OCI-LY1 (cell line): Measurements from ENCODE around the gene PABPC3.

Experiments used
- H2AFZ ChIP-seq: fragments of 200-600 bp; sonication (generic), shearing (Covaris generic); 2 replicates; pipeline ENCODE4 v1.6.0; 2014; ENCODE audit warnings: antibody characterized with exemption, mild to moderate bottlenecking, low read length
- H3F3A ChIP-seq: fragments of 200-600 bp; sonication (generic), shearing (Covaris generic); 2 replicates; pipeline ENCODE4 v1.6.0; 2014; ENCODE audit warnings: mild to moderate bottlenecking, antibody characterized with exemption, low read length, moderate library complexity; ENCODE audit not compliant: insufficient read depth
- H3K27ac ChIP-seq: fragments of 200-600 bp; sonication (generic); 2 replicates; pipeline ENCODE4 v1.5.1; 2014; ENCODE audit warnings: low read length, mixed run types, mild to moderate bottlenecking, low read depth; ENCODE audit not compliant: poor library complexity, severe bottlenecking
- H3K27me3 ChIP-seq: fragments of 200-600 bp; sonication (generic); 2 replicates; pipeline ENCODE4 v1.6.0; 2014; ENCODE audit warnings: antibody characterized with exemption, mild to moderate bottlenecking, low read length, moderate library complexity; ENCODE audit not compliant: insufficient read depth
- H3K36me3 ChIP-seq: fragments of 200-600 bp; sonication (generic); 2 replicates; pipeline ENCODE4 v1.6.1; 2014; ENCODE audit warnings: mild to moderate bottlenecking, antibody characterized with exemption, low read length, moderate library complexity, mixed read lengths; ENCODE audit not compliant: insufficient read depth
- H3K4me1 ChIP-seq: fragments of 200-600 bp; sonication (generic); 2 replicates; pipeline ENCODE4 v1.5.1; 2014; ENCODE audit warnings: mild to moderate bottlenecking, low read length, moderate library complexity; ENCODE audit not compliant: insufficient read depth, severe bottlenecking
- H3K4me2 ChIP-seq: fragments of 200-600 bp; sonication (generic), shearing (Covaris generic); 2 replicates; pipeline ENCODE4 v1.6.1; 2014; ENCODE audit warnings: low read length
- H3K4me3 ChIP-seq: fragments of 200-600 bp; sonication (generic); 2 replicates; pipeline ENCODE4 v1.5.1; 2014; ENCODE audit warnings: low read length, low read depth, mild to moderate bottlenecking, mixed read lengths; ENCODE audit not compliant: poor library complexity, severe bottlenecking
- H3K79me2 ChIP-seq: fragments of 200-600 bp; shearing (Covaris generic); 2 replicates; pipeline ENCODE4 v1.6.1; 2016; ENCODE audit warnings: mixed run types, low read length, mixed read lengths; ENCODE audit not compliant: insufficient read depth
- H3K9ac ChIP-seq: fragments of 200-600 bp; sonication (generic), shearing (Covaris generic); 2 replicates; pipeline ENCODE4 v1.6.1; 2014; ENCODE audit warnings: mild to moderate bottlenecking, low read length, mixed read lengths
- H3K9me2 ChIP-seq: fragments of 200-600 bp; sonication (generic), shearing (Covaris generic); 2 replicates; pipeline ENCODE4 v1.6.1; 2014; ENCODE audit warnings: low read depth, mild to moderate bottlenecking, low read length, mixed read lengths
- H3K9me3 ChIP-seq: fragments of 200-600 bp; shearing (Covaris generic); 2 replicates; pipeline ENCODE4 v1.6.1; 2014; ENCODE audit warnings: low read length, mixed read lengths
- H4K20me1 ChIP-seq: fragments of 200-600 bp; sonication (generic), shearing (Covaris generic); 2 replicates; pipeline ENCODE4 v1.6.0; 2016; ENCODE audit warnings: mild to moderate bottlenecking, low read length; ENCODE audit not compliant: insufficient read depth
- CTCF ChIP-seq: fragments of 200-600 bp; sonication (generic), shearing (Covaris generic); IDR thresholded peaks from 2 replicates; pipeline ENCODE4 v1.5.1; 2017; ENCODE audit warnings: mild to moderate bottlenecking, antibody characterized with exemption, low read length, moderate library complexity, mixed read lengths
- EZH2 ChIP-seq: fragments of 200-600 bp; sonication (generic), shearing (Covaris generic); IDR thresholded peaks from 2 replicates; pipeline ENCODE4 v1.8.0; 2017; ENCODE audit warnings: borderline replicate concordance, mixed run types, mild to moderate bottlenecking, antibody characterized with exemption, low read length, moderate library complexity, mixed read lengths

Gene PABPC3

GRCh38 chr13:25137788-25138115, 41.8 kb downstream of the PABPC3 start:
- H3K4me3 ChIP-seq = no peak overlapping the region
- no peak overlapping the region for H2AFZ ChIP-seq
- no peaks in the 10 kb centered on the region for H3K27me3 ChIP-seq
- no peaks in the 10 kb centered on the region for H3K36me3 ChIP-seq
- no peaks in the 10 kb centered on the region for H3K9me3 ChIP-seq
- no peaks in the 10 kb centered on the region for H3K4me1 ChIP-seq
- no peak overlapping the region for H3K9ac ChIP-seq
- H3K27ac ChIP-seq = no peak overlapping the region
- no peaks in the 10 kb centered on the region for H3K79me2 ChIP-seq
- H4K20me1 ChIP-seq = no peaks in the 10 kb centered on the region
- TF ChIP-seq CTCF (no peak), EZH2 (no peak)
- H3K9me2 ChIP-seq = no peaks in the 10 kb centered on the region
- H3F3A ChIP-seq = no peaks in the 10 kb centered on the region
- no peak overlapping the region for H3K4me2 ChIP-seq

- Histone ChIP-seq H3K4me3 (no peak overlapping the region), H2AFZ (no peak overlapping the region), H3K4me1 (no peaks in the 10 kb centered on the region), H3K4me2 (no peak overlapping the region), H3K9me3 (no peaks in the 10 kb centered on the region), H3K27ac (no peak overlapping the region), H4K20me1 (no peaks in the 10 kb centered on the region), H3K9ac (no peak overlapping the region), H3K79me2 (no peaks in the 10 kb centered on the region), H3K36me3 (no peaks in the 10 kb centered on the region), H3K9me2 (no peaks in the 10 kb centered on the region), H3K27me3 (no peaks in the 10 kb centered on the region), H3F3A (no peaks in the 10 kb centered on the region)
- TF ChIP-seq EZH2 = no peak
- no peak for TF ChIP-seq CTCF
Observed at GRCh38 chr13:25141042-25141441, 45.1 kb downstream of the PABPC3 start.

GRCh38 chr13:25143706-25144105, 47.8 kb downstream of the PABPC3 start:
- H3K27me3 ChIP-seq = no peaks in the 10 kb centered on the region
- H3K9me2 ChIP-seq = no peaks in the 10 kb centered on the region

More at GRCh38 chr13:25143706-25144105, 47.8 kb downstream of the PABPC3 start:
- Histone ChIP-seq H3K9ac (no peak overlapping the region), H3K9me3 (no peaks in the 10 kb centered on the region), H3K79me2 (no peaks in the 10 kb centered on the region), H3K4me2 (no peak overlapping the region), H3K4me1 (no peaks in the 10 kb centered on the region), H3K27ac (no peak overlapping the region), H3K4me3 (no peak overlapping the region), H4K20me1 (no peaks in the 10 kb centered on the region), H3K36me3 (no peaks in the 10 kb centered on the region), H3F3A (no peaks in the 10 kb centered on the region), H2AFZ (no peak overlapping the region)
- no peak for TF ChIP-seq CTCF
- TF ChIP-seq EZH2 = no peak
